Measurements from ENCODE around the gene SNUPN. TPM values are rescaled to one million over a fixed set of nuclear protein-coding genes. Genes with fewer than 3 reads are reported as not detected.

SNUPN gene
- total and polyA plus RNA-seq, 2 of the 8 experiments (the other 6 are each of a cell fraction or from before 2014, with no cell fraction given) = 13.3 to 28.2 TPM

DNA sequence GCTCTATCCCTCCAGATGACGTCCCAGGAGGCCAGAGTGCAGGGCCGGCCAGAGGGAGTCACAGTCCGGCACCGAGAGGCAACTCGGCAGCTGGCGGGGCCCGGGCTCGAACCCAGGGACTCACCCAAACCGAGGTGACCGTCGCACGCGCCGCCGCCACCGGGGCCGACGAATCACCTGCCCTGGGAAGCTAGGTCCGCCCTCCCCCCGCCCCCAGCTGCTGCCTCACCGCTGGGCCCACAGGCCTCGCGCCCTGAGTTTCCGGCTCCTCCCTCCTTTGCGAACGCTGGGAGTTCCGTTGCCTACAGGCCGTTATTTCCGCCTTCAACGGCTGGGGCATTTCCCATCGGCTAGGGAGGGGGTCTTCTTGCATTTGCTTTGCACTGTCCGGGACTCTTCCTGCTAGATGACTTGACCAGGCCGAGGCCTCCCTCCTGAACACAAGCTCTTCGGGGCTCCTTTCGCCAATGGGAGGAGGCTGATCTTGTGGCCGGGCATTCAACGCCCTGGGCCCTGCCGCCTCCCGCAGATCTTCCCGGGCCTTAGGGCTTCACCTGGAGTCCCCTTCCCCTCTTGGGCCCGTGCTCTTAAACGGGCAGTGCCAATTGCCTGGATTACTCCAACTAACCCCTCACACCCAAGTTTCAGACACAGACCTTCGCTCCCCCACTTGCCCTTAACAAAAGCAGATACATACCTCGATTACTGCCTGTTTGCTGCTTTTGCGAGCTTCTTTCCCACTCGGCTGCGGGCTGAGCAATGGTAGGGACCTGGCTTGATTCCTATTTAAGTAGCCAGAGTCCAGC lies at the start of gene SNUPN (continued):
- peak; percentile 87 for TF ChIP-seq ASH2L (IDR thresholded peaks at IDR 0.05; ENCODE audit: low read length)
- no peak for TF ChIP-seq RXRA (IDR thresholded peaks at IDR 0.05; ENCODE audit: insufficient read depth, low read depth, low read length)
- peak; percentile 74; the same call in 1 of the 2 replicates for TF ChIP-seq RBBP5 (IDR thresholded peaks at IDR 0.05; ENCODE audit: borderline replicate concordance, low read depth, low read length)
- no peak for TF ChIP-seq EP300 (IDR thresholded peaks at IDR 0.05; ENCODE audit: borderline replicate concordance in 1 of 2, low read depth in 2 of 2, low read length in 2 of 2)
- TF ChIP-seq CHD2 (IDR thresholded peaks at IDR 0.05; ENCODE audit: low read length) = peak; percentile 4; the same call in 1 of the 2 replicates
- no peak; the same call in 1 of the 2 replicates for TF ChIP-seq TAF1 (IDR thresholded peaks at IDR 0.05; ENCODE audit: low read depth, low read length)
- peak; percentile 6; the same call in 1 of the 2 replicates for TF ChIP-seq TBP (IDR thresholded peaks at IDR 0.05; ENCODE audit: low read depth, low read length)
- TF ChIP-seq EGR1 (IDR thresholded peaks at IDR 0.05; ENCODE audit: borderline replicate concordance, low read depth, low read length) = peak; percentile 83
- no peak for TF ChIP-seq CBX5 (IDR thresholded peaks at IDR 0.05; ENCODE audit: low read depth, low read length)
- no peak; the same call in 1 of the 2 replicates for TF ChIP-seq SP4 (IDR thresholded peaks at IDR 0.05; ENCODE audit: low read length)
- peak; percentile 45 for TF ChIP-seq E2F6 (IDR thresholded peaks at IDR 0.05)
- TF ChIP-seq NRF1 (IDR thresholded peaks at IDR 0.05; ENCODE audit: low read depth, low read length) = no peak
- TF ChIP-seq EZH2 (IDR thresholded peaks at IDR 0.05; ENCODE audit: low read depth, low read length, severe bottlenecking) = no peak
- TF ChIP-seq, protein P1, sequence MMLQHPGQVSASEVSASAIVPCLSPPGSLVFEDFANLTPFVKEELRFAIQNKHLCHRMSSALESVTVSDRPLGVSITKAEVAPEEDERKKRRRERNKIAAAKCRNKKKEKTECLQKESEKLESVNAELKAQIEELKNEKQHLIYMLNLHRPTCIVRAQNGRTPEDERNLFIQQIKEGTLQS (IDR thresholded peaks at IDR 0.05; ENCODE audit: insufficient read depth, low read depth, low read length) = no peak
- TF ChIP-seq KDM4A (IDR thresholded peaks at IDR 0.05; ENCODE audit: low read depth, low read length, severe bottlenecking) = peak; percentile 70
- TF ChIP-seq CTCF (IDR thresholded peaks at IDR 0.05; ENCODE audit: control extremely low read depth in 1 of 3, insufficient read depth in 1 of 3, low read depth in 1 of 3, low read length in 3 of 3) = no peak
- no peak for TF ChIP-seq KDM5A (IDR thresholded peaks at IDR 0.05; ENCODE audit: low read length)
- TF ChIP-seq SAP30 (IDR thresholded peaks at IDR 0.05; ENCODE audit: insufficient read depth, insufficient replicate concordance, low read length) = peak; percentile 6
- TF ChIP-seq, protein P2, sequence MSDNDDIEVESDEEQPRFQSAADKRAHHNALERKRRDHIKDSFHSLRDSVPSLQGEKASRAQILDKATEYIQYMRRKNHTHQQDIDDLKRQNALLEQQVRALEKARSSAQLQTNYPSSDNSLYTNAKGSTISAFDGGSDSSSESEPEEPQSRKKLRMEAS (IDR thresholded peaks at IDR 0.05) = peak; percentile 71

Measured in H1 (cell line).